Measurements from ENCODE around the gene STK24. TPM values are rescaled to one million over a fixed set of nuclear protein-coding genes. Genes with fewer than 3 reads are reported as not detected.

STK24 gene
- total and polyA plus RNA-seq, 2 donors (not counting 1 experiment from before 2014, with no cell fraction given) = 53.2 to 73.1 TPM

DNA sequence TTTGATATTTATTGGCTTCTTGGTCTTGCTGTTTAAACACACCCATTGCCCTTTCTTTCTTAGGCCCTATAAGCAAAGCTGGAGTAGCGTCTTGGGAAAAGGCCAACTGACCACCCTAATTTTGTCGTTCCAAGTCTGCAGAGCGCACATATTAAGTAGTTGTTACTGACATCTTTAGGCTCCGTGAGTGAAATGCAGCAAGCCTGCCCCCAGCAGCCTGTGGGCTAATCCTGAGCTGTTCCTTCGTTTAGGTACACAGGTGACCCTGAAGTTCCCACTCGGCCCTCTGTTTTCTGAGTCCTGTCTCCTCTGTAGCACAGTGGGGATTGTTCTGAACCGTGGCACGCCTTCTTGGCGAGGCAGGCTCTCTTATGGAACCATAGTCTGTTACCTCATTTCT, 170.5 kb downstream of the STK24 start:
- H3K36me3 ChIP-seq (ENCODE audit: control insufficient read depth, insufficient read depth, low read length) = peaks cover 3% of the 10 kb centered on the region
- H3K27me3 ChIP-seq (ENCODE audit: control insufficient read depth, insufficient read depth, low read length) = no peaks in the 10 kb centered on the region
- TF ChIP-seq, protein P1, sequence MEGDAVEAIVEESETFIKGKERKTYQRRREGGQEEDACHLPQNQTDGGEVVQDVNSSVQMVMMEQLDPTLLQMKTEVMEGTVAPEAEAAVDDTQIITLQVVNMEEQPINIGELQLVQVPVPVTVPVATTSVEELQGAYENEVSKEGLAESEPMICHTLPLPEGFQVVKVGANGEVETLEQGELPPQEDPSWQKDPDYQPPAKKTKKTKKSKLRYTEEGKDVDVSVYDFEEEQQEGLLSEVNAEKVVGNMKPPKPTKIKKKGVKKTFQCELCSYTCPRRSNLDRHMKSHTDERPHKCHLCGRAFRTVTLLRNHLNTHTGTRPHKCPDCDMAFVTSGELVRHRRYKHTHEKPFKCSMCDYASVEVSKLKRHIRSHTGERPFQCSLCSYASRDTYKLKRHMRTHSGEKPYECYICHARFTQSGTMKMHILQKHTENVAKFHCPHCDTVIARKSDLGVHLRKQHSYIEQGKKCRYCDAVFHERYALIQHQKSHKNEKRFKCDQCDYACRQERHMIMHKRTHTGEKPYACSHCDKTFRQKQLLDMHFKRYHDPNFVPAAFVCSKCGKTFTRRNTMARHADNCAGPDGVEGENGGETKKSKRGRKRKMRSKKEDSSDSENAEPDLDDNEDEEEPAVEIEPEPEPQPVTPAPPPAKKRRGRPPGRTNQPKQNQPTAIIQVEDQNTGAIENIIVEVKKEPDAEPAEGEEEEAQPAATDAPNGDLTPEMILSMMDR (conservative IDR thresholded peaks at IDR 0.05 in 1 of 2, IDR thresholded peaks at IDR 0.05 in 1 of 2; ENCODE audit: low read depth in 1 of 2, low read length in 2 of 2) = no peak
- TF ChIP-seq EZH2 (IDR thresholded peaks at IDR 0.05; ENCODE audit: low read length, missing control alignments) = no peak
- H3K4me1 ChIP-seq (ENCODE audit: control insufficient read depth, extremely low read depth, insufficient read depth, low read length) = no peaks in the 10 kb centered on the region
- no peak overlapping the region for H3K4me3 ChIP-seq (replicated peaks in 1 of 4; ENCODE audit: control extremely low read depth in 1 of 4, insufficient read depth in 1 of 4, low read depth in 3 of 4, low read length in 4 of 4)
- no peak overlapping the region for H3K27ac ChIP-seq (ENCODE audit: insufficient read depth, low read length)
- H3K79me2 ChIP-seq (ENCODE audit: control insufficient read depth, insufficient read depth, low read length) = no peaks in the 10 kb centered on the region
- no peaks in the 10 kb centered on the region for H3K9me3 ChIP-seq (ENCODE audit: control insufficient read depth, insufficient read depth, low read depth, low read length)
- no peak overlapping the region for H2AFZ ChIP-seq (ENCODE audit: low read length)
- no peak overlapping the region for H3K9ac ChIP-seq (ENCODE audit: insufficient read depth, low read length)
- no peak overlapping the region for H3K4me2 ChIP-seq (ENCODE audit: extremely low read depth, insufficient read depth, low read length)
- no peak for DNase-seq (ENCODE audit: low read depth in 2 of 2)
- H4K20me1 ChIP-seq (ENCODE audit: control insufficient read depth, extremely low read depth, insufficient read depth, low read length) = no peaks in the 10 kb centered on the region

- no peak overlapping the region for H3K4me3 ChIP-seq (replicated peaks in 1 of 4; ENCODE audit: control extremely low read depth in 1 of 4, insufficient read depth in 1 of 4, low read depth in 3 of 4, low read length in 4 of 4)
- no peak overlapping the region for H3K4me2 ChIP-seq (ENCODE audit: extremely low read depth, insufficient read depth, low read length)
- H4K20me1 ChIP-seq (ENCODE audit: control insufficient read depth, extremely low read depth, insufficient read depth, low read length) = no peaks in the 10 kb centered on the region
- H2AFZ ChIP-seq (ENCODE audit: low read length) = no peak overlapping the region
- no peak overlapping the region for H3K9ac ChIP-seq (ENCODE audit: insufficient read depth, low read length)
- DNase-seq (ENCODE audit: low read depth in 2 of 2) = no peak
- H3K4me1 ChIP-seq (ENCODE audit: control insufficient read depth, extremely low read depth, insufficient read depth, low read length) = no peaks in the 10 kb centered on the region
- H3K27me3 ChIP-seq (ENCODE audit: control insufficient read depth, insufficient read depth, low read length) = no peaks in the 10 kb centered on the region
- no peaks in the 10 kb centered on the region for H3K9me3 ChIP-seq (ENCODE audit: control insufficient read depth, insufficient read depth, low read depth, low read length)
- H3K79me2 ChIP-seq (ENCODE audit: control insufficient read depth, insufficient read depth, low read length) = no peaks in the 10 kb centered on the region
- TF ChIP-seq, protein P1 (conservative IDR thresholded peaks at IDR 0.05 in 1 of 2, IDR thresholded peaks at IDR 0.05 in 1 of 2; ENCODE audit: low read depth in 1 of 2, low read length in 2 of 2) = no peak
- no peak for TF ChIP-seq EZH2 (IDR thresholded peaks at IDR 0.05; ENCODE audit: low read length, missing control alignments)
- peaks cover 3% of the 10 kb centered on the region for H3K36me3 ChIP-seq (ENCODE audit: control insufficient read depth, insufficient read depth, low read length)
- H3K27ac ChIP-seq (ENCODE audit: insufficient read depth, low read length) = no peak overlapping the region
These were observed 171.1 kb downstream of the STK24 start for GRCh38 chr13:98405690-98406344.

GRCh38 chr13:98405107-98405571, 171.8 kb downstream of the STK24 start:
- Histone ChIP-seq H3K79me2 (ENCODE audit: control insufficient read depth, insufficient read depth, low read length) (no peaks in the 10 kb centered on the region), H3K36me3 (ENCODE audit: control insufficient read depth, insufficient read depth, low read length) (peaks cover 3% of the 10 kb centered on the region), H4K20me1 (ENCODE audit: control insufficient read depth, extremely low read depth, insufficient read depth, low read length) (no peaks in the 10 kb centered on the region), H3K9ac (ENCODE audit: insufficient read depth, low read length) (no peak overlapping the region), H3K27me3 (ENCODE audit: control insufficient read depth, insufficient read depth, low read length) (no peaks in the 10 kb centered on the region), H3K4me2 (ENCODE audit: extremely low read depth, insufficient read depth, low read length) (no peak overlapping the region), H2AFZ (ENCODE audit: low read length) (no peak overlapping the region), H3K9me3 (ENCODE audit: control insufficient read depth, insufficient read depth, low read depth, low read length) (no peaks in the 10 kb centered on the region), H3K4me1 (ENCODE audit: control insufficient read depth, extremely low read depth, insufficient read depth, low read length) (no peaks in the 10 kb centered on the region), H3K4me3 (replicated peaks in 1 of 4; ENCODE audit: control extremely low read depth in 1 of 4, insufficient read depth in 1 of 4, low read depth in 3 of 4, low read length in 4 of 4) (no peak overlapping the region), H3K27ac (ENCODE audit: insufficient read depth, low read length) (no peak overlapping the region)
- TF ChIP-seq EZH2 (IDR thresholded peaks at IDR 0.05; ENCODE audit: low read length, missing control alignments) = no peak
- TF ChIP-seq, protein P1 (conservative IDR thresholded peaks at IDR 0.05 in 1 of 2, IDR thresholded peaks at IDR 0.05 in 1 of 2; ENCODE audit: low read depth in 1 of 2, low read length in 2 of 2) = no peak
- DNase-seq (ENCODE audit: low read depth in 2 of 2) = peak; percentile 14 to 29
